ENCODE measurements around the gene FAF1.

GRCh38 chr1:50631161-50631560 lies 328.9 kb downstream of the FAF1 start:
- TF ChIP-seq POLR2A (IDR thresholded peaks at IDR 0.05; ENCODE audit: low read length) (no peak), GATA1 (IDR thresholded peaks at IDR 0.05; ENCODE audit: low read depth, low read length) (no peak)
